Peyer's patch (tissue), 4 donors: ENCODE results near the gene IGF2R. TPM values are rescaled to one million over a fixed set of nuclear protein-coding genes. Genes with fewer than 3 reads are reported as not detected.

ENCODE experiments used
- DNase-seq, 3 donors: peaks; one replicate each; pipeline ENCODE4 v3.0.0-alpha.2; 2017 to 2019
- H3K27ac ChIP-seq, 4 donors: fragments of 200-600 bp; sonication (generic); one replicate each; pipeline ENCODE4 v1.5.1; 2016 to 2019
- H3K27me3 ChIP-seq, 2 donors: fragments of 200-600 bp; sonication (generic); one replicate each; pipeline ENCODE4 v1.5.1; 2019
- H3K36me3 ChIP-seq, 3 donors: fragments of 200-600 bp; sonication (generic); one replicate each; pipeline ENCODE4 v1.5.1; 2016 to 2019
- H3K4me1 ChIP-seq, 4 donors: fragments of 200-600 bp; sonication (generic); one replicate each; pipeline ENCODE4 v1.5.1; 2016 to 2019
- H3K4me3 ChIP-seq, 4 donors: fragments of 200-600 bp; sonication (generic); 1 replicate in 3 of 4; 2 replicates in 1 of 4; pipeline ENCODE4 v1.5.1; 2016 to 2019; ENCODE audit warnings: mild to moderate bottlenecking in 1 of 4
- H3K9me3 ChIP-seq, 4 donors: fragments of 200-600 bp; sonication (generic); one replicate each; pipeline ENCODE4 v1.5.1; 2016 to 2019; ENCODE audit warnings: mild to moderate bottlenecking in 1 of 4
- CTCF ChIP-seq, 6 experiments: fragments of 450-650 bp in 4 of 6; fragments of 200-600 bp in 2 of 6; sonication (generic) in 1 of 6; IDR thresholded peaks; one replicate each; pipeline ENCODE4 v1.5.1; 2017 to 2019; ENCODE audit warnings: antibody characterized with exemption in 6 of 6, mild to moderate bottlenecking in 3 of 6, moderate library complexity in 1 of 6
- POLR2A ChIP-seq, 2 donors: fragments of 450-650 bp; IDR thresholded peaks; one replicate each; pipeline ENCODE4 v1.5.1; 2017; ENCODE audit warnings: antibody characterized with exemption in 2 of 2, mild to moderate bottlenecking in 2 of 2, moderate library complexity in 2 of 2
- total RNA-seq, 4 donors: library from RNA; depleted of rRNA; stranded (reverse); fragments of >200 nt; gene quantifications; one replicate each; pipeline ENCODE4 v1.1.0, GENCODE V29; 2016

The IGF2R gene
- total RNA-seq, 4 donors from 2014 or later: 48.7 to 86.5 (median 82.3) TPM

DNA sequence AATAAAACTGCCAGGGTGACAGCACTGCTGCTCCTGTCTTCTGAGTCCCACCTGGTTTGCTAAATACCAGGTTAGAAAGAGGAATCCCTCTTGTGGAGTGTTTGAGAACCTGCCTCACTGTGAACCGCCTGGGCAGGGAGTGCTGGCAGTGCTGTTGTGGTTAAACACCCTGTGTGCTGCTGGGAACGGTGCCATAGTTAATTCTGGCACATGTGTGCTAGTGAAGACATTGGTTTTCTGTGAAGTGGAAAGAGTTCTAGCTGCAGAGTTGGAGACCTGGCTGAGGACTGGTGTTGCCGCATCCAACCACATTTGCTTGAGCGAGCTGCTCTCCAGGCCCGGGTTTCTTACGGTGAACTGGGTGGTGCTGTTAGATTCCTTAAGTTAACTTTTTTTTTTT, 72.7 kb downstream of the IGF2R start:
- H3K4me1 ChIP-seq: no peaks in the 10 kb centered on the region
- H3K27ac ChIP-seq: no peak overlapping the region
- no peaks in the 10 kb centered on the region for H3K9me3 ChIP-seq
- no peak overlapping the region for H3K4me3 ChIP-seq
- H3K36me3 ChIP-seq: peaks cover 0 to 79% (median 0%) of the 10 kb centered on the region in 3 donors
- no peak for TF ChIP-seq POLR2A (IDR thresholded peaks at IDR 0.05)
- TF ChIP-seq CTCF (IDR thresholded peaks at IDR 0.05): no peak
- DNase-seq: no peak
- no peaks in the 10 kb centered on the region for H3K27me3 ChIP-seq

DNA sequence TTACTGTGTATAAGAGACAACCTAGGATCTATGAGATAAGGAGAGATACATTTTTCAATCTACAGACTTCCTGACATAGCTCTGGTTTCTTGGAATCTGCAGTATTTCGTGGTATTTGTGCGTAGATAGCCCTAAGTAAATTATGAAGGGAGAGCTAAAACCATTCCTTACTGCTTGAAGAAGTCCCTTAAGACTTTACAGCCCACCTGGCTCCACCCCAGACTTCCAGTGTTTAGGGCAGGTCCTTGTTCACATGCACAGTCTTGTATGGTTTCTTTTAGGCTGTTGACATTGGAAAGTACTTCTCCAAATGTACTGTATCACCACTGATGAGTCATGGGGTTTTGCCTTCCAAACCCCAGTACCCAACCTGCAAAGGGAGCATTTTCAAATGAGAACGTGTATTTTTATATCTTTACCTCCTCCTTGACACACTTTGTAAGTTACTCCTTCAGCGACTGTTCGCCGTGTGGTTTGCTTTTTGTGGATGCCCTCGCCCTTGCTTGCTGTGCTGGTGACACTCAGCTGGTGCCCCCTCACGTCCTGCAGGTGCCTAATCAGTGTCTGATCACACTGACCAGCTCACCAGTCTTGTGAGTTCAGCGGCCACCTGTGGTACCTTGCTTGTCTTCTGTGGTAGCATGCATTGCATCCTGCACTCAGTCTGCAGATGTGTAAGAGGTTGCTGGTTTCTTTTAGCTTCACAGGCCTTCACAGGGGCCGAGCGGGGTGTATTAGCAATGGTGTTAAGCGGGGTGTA, 73.3 kb downstream of the IGF2R start:
- Histone ChIP-seq H3K4me1 (no peaks in the 10 kb centered on the region), H3K27ac (no peak overlapping the region), H3K9me3 (no peaks in the 10 kb centered on the region), H3K4me3 (no peak overlapping the region), H3K27me3 (no peaks in the 10 kb centered on the region), H3K36me3 (peaks cover 0 to 84% (median 0%) of the 10 kb centered on the region in 3 donors)
- DNase-seq: no peak
- TF ChIP-seq POLR2A (IDR thresholded peaks at IDR 0.05) (no peak), CTCF (IDR thresholded peaks at IDR 0.05) (no peak)

GRCh38 chr6:160042788-160043301, 74.0 kb downstream of the IGF2R start:
- Histone ChIP-seq H3K4me1 (no peaks in the 10 kb centered on the region), H3K36me3 (peaks cover 0 to 88% (median 0%) of the 10 kb centered on the region in 3 donors), H3K27ac (no peak overlapping the region), H3K27me3 (no peaks in the 10 kb centered on the region), H3K9me3 (no peaks in the 10 kb centered on the region), H3K4me3 (no peak overlapping the region)
- TF ChIP-seq CTCF (IDR thresholded peaks at IDR 0.05) (no peak), POLR2A (IDR thresholded peaks at IDR 0.05) (no peak)
- no peak for DNase-seq

DNA sequence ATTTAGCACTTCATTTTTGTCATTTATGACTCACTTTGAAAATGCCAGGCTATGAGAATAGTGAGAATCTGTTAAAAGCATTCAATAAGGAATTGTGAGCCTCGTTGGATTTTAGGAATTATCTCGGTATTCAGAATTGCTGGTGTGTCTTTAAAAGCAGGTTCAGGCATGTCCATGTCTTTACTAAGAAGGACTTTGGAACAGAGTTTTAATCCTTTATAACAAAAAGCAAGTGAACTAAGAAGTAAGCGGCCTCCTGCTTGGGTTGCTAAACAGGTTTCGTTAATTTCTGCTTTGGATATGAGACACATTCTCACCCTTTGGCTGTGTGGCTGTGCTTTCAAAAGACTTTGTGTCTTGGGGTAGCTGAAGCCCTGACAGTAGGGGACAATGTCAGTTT, 74.9 kb downstream of the IGF2R start:
- DNase-seq: no peak
- Histone ChIP-seq H3K27me3 (no peaks in the 10 kb centered on the region), H3K9me3 (no peaks in the 10 kb centered on the region), H3K36me3 (peaks cover 0 to 95% (median 0%) of the 10 kb centered on the region in 3 donors), H3K4me1 (no peaks in the 10 kb centered on the region), H3K27ac (no peak overlapping the region), H3K4me3 (no peak overlapping the region)
- no peak for TF ChIP-seq CTCF (IDR thresholded peaks at IDR 0.05)
- no peak for TF ChIP-seq POLR2A (IDR thresholded peaks at IDR 0.05)

GRCh38 chr6:160044687-160045086, 75.8 kb downstream of the IGF2R start:
- H3K9me3 ChIP-seq: no peaks in the 10 kb centered on the region
- no peaks in the 10 kb centered on the region for H3K27me3 ChIP-seq
- H3K36me3 ChIP-seq: peaks cover 0 to 97% (median 0%) of the 10 kb centered on the region in 3 donors
- no peak for TF ChIP-seq CTCF (IDR thresholded peaks at IDR 0.05)
- no peak for TF ChIP-seq POLR2A (IDR thresholded peaks at IDR 0.05)
- no peak overlapping the region for H3K27ac ChIP-seq
- DNase-seq: no peak
- H3K4me3 ChIP-seq: no peak overlapping the region
- H3K4me1 ChIP-seq: no peaks in the 10 kb centered on the region
